Limb (tissue), 2 donors: ENCODE results near the gene SPATA12.

Source experiments
- DNase-seq, 2 donors: peaks; one replicate each; pipeline ENCODE4 v3.0.0-alpha.2; 2016; ENCODE audit errors: extremely low spot score in 2 of 2

The SPATA12 gene

DNA sequence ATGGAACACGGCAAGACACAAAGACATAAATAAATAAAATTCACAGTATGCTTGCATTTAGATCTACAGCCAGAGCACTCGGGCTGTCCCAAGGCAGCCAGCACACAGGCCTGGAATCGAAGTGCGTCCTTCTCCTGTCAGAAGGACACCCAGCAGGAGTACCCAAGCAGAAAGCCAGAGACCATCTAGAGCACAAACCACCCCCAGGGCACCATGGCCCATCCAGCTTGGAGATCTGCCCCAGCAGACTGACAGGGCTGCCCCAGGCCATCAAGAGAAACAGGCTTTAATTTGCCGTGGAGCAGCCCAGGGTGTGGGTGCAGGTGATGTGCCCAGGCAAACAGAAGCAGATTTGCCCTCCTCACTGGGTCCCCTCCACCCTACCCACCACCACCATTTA, 7.8 kb upstream of the SPATA12 start:
- DNase-seq: no peak

DNA sequence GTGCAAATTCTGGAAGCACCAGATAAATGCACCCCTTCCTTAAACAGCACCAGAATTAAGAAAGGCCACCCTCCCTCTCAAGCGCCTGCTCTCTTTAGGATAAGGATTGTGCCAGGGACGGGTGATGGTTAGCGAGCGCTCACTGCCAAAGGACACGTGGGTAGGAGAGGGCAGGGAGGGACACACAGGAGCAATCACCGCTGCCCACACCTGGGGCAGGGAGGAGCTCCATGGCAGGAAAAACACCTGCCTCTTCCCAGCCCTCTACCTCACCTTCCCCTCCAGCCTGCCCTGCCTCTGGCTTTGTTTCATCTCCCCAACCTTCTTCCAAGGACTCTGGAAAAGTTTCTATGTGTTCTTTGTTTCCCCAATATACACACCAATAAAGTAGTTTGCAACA, 7.3 kb upstream of the SPATA12 start:
- no peak for DNase-seq

DNA sequence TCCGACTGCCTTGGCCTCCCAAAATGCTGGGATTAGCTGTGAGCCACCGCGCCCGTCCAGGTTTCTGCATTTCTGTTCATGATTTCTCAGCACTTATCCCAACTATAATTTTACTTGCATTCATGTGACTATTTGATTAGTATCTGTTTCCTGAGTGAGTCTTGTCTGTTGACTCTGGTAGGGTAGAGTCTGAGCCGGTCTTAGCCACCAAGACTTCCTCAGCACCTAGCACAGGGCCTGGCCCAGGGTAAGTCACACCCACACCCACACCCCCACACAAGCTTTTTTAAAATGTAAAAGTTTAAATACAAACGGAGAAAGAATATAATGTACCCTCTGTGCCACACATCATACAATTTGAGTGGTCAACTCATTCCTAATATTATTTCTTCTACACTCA, 3.1 kb upstream of the SPATA12 start:
- no peak for DNase-seq

DNA sequence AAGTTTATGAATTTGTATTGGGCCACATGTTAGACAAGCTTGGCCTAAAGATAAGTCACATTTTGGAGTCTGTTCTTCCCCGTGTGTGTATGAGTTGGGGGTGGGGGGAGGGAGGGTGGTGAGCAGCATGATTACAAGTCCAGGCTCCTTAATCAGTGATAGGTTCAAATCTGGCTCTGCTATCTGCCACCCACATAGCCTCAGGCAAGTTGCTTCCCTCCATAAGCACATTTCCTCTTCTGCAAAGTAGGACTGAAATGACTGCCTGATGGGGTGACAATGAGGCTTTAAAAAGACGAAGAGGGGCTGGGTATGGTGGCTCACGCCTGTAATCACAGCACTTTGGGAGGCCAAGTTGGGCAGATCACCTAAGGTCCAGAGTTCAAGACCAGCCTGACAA, 1.1 kb upstream of the SPATA12 start:
- DNase-seq: no peak

DNA sequence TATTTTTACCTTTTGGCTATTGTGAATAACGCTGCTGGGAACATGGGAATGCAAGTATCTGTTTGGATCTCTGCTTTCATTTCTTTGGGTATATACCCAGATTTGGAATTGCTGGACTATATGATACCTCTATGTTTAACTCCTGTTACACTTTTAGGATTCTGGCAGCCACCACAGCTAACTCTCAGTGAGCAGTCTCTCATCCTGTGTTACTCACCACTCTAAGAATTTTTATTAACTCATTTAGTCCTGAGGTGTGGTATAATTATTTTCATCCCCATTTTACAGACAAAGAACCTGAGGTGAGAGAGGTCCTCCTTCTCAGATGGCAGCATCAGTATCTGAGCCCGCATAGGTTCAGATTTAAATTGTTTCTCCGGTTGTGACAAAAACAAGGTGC, 1.1 kb downstream of the SPATA12 start:
- DNase-seq: no peak

DNA sequence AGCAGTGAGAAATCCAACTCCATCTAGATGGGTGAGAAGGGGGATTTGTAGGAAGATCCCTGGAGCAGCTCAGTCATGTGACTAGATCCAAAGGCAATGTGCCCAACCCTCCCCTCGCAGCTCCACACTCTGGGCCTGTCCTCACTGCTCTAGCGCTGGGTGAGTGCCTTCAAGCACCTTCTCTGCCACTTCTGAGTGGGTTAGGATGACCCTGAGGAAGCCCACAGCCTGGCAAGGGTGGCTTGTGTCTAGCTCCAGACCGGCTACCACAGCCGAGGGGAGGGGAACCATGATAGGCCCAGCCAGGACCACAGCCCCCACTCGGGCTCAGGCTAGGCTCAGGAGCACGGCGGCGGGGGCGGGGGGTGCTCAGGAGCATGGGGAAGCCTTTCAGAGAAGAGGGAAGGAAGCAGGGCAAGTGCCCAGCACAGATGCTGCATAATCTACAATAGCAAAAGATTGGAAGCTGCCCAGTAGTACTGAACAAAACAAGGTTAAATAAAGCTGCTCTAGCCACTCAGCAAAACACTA, 1.7 kb downstream of the SPATA12 start:
- no peak for DNase-seq

DNA sequence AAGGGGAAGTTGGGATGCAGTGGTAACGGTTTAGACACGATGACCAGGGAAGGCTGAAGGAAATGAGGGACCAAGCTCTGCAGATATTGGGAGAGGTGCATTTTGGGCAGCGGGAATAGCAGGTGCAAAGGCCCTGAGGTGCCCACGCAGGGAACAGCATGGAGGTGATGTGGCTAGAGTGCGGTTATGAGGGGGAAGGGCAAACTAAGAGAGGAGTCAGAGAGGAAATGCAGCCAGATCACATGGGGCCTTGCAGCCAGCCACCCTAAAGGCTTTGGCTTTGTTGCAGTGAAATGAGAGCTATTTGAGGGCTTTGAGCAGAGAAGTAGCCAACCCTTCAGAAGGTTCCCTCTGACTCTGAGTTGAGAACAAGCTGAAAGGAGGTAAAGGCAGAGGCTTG, 2.6 kb downstream of the SPATA12 start:
- no peak for DNase-seq

DNA sequence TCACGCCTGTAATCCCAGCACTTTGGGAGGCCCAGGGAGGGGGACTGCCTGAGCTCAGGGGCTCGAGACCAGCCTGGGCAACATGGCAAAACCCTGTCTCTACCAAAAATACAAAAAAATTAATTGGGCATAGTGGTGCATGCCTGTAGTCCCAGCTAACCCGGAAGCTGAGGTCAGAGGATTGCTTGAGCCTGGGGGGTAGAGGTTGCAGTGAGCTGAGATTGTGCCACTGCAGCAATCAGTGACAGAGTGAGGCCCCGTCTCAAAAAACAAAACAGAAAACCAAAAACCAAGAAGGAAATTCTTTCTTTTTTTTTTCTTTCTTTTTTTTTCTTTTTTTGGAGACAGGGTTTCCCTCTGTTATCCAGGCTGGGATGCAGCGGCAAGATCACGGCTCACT, 3.5 kb downstream of the SPATA12 start:
- no peak for DNase-seq

DNA sequence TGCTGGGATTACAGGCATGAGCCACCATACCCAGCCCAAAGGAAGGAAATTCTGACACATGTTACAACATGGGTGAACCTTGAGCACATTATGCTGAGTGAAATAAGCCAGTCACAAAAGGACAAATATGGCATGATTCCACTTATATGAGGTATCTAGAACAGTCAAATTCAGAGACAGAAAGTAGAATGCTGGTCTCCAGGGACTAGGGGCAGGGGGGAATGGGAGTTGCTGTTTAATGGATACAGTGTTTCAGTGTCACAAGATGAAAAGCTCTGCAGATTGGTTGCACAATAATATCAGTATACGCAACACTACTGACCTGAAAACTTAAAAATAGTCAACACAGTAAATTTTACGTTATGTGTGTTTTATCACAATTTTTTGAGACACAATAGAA, 4.1 kb downstream of the SPATA12 start:
- DNase-seq: no peak

DNA sequence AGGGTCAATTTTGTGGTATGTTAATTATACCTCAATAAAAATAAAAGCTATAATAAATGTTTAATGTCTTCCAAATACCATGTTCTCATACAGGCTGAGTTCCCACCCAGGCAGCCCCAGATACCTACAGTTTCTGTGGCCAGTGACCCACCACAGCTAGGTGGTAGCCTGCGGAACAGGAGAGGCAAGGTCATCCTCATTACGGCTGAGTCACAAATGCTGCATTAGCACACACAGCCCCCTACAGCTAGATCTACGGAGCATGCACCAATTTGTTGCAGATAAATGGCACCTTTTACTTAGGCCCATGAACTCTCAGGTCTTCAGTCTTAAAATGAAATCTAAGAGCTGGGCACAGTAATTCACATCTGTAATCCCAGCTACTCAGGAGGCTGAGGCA, 5.1 kb downstream of the SPATA12 start:
- DNase-seq: no peak

DNA sequence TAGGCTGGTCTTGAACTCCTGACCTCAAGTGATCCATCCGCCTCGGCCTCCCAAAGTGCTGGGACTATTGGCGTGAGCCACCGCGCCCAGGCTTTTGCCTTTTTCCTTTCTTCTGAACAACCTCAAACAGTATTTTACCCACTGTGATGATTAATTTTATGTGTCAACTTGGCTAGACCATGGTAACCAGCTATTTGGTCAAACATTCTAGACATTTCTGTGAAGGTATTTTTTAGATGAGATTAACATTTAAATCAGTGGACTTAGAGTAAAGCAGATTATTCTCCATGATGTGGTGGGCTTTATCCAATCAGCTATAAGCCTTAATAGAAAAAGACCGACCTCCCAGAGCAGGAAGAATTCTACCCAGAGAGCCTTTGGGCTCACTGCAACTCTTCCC, 6.0 kb downstream of the SPATA12 start:
- no peak for DNase-seq

DNA sequence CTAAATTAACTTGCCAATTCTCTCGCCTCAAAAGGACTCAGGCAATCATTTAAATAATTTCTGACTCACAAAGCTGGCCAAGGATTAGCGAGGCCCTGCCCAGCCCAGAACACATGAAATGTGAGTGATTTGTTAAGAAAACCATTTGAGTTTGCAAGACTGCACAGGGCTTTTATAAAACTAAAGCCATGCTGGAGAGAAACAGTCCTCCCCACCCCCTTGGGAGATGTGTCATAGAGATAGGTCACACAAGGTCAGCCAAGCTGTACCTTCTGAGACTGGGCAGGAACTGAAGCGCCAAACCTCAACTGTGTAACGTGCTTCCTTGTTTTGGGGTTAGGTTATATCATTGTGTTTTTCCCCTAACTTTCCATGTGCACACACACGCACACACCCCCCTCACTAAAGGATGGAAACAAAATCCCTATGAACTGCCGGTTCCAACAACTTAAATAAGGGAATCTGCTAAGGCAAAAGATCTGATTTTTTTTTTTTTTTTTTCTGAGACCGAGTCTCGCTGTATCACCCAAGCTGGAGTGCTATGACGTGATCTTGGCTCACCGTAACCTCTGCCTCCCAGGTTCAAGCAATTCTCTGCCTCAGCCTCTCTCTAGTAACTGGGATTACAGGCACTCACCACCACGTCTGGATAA, 8.1 kb downstream of the SPATA12 start:
- DNase-seq: no peak

DNA sequence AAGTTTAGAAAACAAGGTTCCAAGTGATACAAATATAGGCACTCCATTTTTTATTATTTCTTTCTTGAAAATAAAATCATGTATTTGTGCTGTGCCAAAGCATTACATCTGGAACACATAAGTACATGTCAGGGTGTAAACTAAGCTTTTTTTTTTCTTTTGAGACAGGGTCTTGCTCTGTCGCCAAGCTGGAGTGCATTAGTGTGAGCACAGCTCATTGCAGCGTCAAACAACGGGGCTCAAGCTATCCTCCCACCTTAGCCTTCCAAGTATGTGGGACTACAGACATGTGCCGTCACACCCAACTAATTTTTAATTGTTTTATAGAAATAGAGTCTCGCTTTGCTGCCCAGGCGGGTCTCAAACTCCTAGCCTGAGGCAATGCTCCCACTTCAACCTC, 9.0 kb downstream of the SPATA12 start:
- DNase-seq: no peak

DNA sequence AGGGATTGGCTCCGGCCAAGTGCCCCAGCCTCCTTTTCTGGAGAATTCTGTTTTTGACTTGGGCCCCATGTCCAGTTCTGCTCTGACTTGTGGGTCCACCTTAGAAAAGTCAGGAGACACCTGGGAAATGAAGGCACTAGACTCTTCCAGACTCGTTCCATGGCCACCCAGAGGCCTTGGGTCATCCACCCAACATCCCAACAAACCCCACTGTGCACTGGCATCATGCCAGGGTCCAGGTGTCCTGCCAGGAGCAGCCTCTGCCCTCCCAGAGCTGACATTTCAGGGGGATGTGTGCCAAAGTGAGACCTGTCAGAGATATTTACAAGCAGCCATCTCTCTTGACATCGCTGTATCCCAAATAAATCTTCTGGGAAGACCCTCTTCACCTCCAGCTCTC, 13.2 kb downstream of the SPATA12 start:
- no peak for DNase-seq

DNA sequence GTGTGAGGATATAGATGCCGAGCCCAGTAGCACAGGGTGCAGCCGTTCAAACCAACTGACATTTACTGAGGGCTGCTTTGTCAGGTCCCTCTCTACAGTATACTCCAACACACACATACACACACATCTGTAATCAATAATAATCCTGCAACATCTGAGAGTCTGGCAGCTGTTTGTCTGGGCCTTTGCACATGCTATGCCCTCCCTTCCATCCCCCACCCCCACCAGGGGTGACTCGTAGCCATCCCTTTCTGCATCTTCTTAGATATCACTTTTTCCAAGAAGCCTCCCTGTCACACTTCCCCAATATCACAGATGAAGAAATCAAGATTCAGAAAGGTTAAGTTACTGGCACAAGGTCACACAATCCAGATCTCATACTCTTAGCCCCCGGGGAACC, 13.7 kb downstream of the SPATA12 start:
- DNase-seq: no peak

DNA sequence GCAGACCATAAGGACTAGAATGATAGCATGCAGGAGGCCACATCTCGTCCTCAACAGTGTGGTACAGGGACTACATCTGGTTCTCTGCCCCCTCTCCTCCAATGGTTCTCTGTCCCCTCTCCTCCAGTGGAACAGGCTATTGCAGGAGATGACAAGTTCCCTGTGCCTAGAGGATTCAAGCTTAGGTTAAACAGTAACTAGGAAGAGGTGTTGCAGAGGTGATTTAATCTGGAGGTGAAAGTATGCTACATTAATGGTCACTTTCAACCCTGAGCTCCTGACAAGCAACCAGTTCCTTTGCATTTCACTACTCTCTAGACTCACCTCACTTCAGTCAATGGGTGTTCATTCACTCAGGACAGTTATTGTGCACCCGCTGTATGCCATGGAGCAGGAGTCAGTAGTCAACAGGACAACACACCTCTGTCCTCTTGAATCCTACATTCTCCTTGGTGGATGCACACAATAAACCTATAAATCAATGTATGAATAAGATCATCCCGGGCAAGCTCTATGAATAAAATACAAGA, 16.0 kb downstream of the SPATA12 start:
- DNase-seq: no peak

DNA sequence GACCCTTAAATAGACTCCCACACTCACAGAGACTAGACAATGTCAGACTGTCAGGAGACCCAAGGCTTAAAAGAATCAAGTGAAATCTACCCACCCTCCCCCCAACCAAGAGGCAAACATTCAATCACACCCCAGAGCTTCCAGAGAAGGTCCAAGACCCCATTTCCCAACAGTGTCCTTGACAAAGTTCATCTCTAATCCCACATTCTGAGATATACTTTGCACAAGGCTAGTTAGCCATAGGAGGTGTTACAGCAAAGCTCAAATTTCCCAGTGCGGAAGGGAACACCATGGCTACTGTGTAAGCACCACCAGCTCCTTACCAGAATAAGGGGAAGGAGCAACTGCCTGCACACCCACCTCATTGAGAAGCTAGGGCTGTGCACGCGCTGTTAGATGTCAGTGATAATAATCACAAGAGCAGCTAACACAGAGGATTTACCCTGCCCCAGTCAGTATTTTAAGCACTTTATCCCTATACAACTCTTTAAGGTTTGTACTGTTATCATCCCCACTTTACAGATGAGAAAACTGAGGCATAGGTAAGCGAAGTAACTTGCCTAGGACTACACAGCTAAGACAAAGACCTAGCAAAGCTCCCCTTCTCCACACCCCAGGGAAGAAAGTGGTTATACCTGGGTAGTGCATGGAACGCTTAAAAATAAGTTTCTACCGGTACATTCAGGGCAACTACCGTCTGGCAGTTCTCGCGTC, 17.3 kb downstream of the SPATA12 start:
- DNase-seq: no peak

DNA sequence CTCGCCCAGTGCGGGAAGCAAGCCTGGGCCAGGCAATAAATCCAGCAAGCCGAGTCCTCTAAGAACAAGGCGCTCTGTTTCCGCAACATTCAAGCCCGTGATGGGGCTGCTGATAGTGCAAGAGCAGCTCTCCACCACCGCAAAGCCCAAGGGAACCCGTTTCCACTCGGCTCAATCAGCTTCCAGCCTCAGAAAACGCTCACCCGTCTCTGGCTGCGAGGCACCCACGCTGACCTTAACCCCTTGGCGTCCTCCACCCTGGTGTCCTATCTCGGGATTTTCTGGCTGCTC, 17.8 kb downstream of the SPATA12 start:
- peak in 1 of 2 donors; percentile 70 for DNase-seq

DNA sequence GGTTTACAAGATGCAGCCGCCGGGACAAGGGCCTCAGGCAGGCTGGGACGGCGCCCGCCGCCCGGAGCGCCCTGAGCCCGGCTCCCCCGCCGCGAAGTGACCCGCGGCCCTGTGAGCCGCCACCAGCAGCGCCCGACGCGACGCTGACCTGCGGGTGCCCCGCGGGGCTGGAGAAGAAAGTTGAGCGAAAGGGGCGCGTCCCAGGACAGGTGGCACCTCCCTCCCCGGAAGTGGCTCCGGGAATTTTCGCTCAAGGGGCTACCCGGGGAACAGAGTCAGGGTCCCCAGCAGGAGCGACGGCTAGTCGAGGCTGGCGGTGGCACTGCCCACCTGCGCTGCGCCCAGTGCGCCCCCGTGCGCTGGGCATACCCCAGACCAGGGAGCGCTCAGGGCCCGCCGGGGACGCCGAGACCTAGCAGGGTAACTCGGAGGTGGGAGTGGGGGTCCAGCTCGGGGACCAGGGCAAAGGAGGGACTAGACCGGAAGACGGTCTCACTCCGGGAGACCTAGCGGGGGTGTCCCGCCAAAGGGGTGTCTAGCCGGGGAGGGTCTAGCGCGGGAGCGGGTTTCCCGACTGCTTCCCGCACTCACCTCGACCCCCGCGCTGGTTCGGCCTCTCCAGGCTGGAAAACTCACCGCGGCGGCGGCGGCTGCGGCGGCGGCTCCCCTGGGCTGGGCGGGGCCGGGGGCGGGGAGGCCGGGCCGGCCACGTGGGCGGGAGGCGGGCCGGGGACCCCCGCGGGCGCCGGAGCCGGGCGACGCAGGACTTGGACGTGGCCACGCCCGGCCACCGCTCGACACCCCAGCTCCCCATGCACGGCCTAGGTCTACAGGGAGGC, 18.4 kb downstream of the SPATA12 start:
- peak; percentile 48 to 85 for DNase-seq

DNA sequence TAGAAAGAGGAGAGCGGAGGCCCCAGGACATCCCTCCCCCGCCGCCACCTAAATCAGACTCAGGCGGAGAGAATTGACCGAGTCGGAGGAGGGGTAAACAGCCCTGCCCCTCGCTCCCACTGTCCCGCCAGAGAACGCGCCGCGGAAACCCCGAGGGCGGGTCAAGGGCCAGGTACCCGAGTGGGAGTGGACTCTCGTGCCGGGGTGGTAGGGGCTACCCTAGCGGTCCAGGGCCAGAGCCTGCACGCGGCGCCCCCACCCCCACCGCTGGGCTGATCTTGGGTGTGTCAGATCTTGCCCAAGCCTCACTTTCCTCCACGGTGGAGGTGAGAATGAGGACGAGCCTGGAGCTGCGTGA, 19.0 kb downstream of the SPATA12 start:
- DNase-seq: no peak

DNA sequence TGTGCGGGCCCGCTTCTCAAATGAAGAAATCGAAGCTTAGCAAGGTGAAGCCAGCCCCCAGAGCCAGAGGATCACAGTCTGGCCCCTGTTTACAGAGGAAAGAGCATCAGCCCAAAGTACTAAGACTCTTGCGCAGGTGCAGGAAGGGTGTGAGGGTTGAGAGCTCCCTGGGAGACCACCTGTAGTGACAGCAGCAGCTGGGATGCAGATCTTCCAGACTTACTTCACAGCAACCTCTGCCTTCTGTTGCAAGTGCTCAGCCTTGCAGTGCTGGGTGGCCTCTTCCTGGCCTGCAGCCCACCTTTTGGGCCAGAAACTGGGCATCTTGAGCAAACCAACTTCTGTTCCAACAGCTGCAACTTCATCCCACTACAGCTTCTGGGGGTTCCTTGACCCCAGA, 19.7 kb downstream of the SPATA12 start:
- no peak for DNase-seq

DNA sequence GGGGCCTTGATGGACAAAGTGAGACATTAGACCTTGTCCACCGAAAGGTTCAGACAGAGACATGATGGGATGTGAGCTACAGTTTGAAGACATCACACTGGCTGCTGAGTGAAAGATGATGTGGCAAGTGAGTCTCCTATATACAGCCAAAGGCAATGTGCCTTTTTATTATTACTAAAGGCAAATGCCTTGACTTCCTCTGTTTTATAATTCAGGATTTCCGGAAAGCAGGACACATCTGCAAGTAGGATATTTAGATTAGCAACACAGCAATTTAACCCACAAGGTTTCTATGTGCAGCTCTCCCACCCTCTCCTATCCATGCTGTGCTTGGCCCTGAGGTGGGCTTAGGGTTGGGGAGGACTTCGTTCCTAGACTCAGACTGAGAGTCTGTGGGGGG, 20.7 kb downstream of the SPATA12 start:
- DNase-seq: no peak
